DND-41 (cell line): ENCODE measurements around the gene SLC38A8.

Source experiments
- CTCF ChIP-seq: IDR thresholded peaks from 2 replicates; pipeline ENCODE4 v1.5.1; 2012; ENCODE audit warnings: borderline replicate concordance, low read length, moderate library complexity, mild to moderate bottlenecking; ENCODE audit not compliant: poor library complexity, severe bottlenecking; ENCODE audit errors: extremely low read depth
- EZH2 ChIP-seq: IDR thresholded peaks from 3 replicates; pipeline ENCODE4 v1.6.1; 2012; ENCODE audit warnings: borderline replicate concordance, low read depth, mild to moderate bottlenecking, moderate library complexity, low read length, inconsistent platforms; ENCODE audit not compliant: severe bottlenecking

- no peak for TF ChIP-seq CTCF
- no peak for TF ChIP-seq EZH2
Observed at GRCh38 chr16:84009282-84009681, 33.3 kb downstream of the SLC38A8 start.
